Measurements from ENCODE around the gene OR10H5. TPM values are rescaled to one million over a fixed set of nuclear protein-coding genes. Genes with fewer than 3 reads are reported as not detected.
"Not testable (repeated sequence)": the region's sequence is repeated elsewhere in the genome, so short reads cannot be mapped to it uniquely, and the experiment has no call there.

Gene OR10H5
- total RNA-seq, 1 experiment from 2014 or later: under 0.01 TPM

DNA sequence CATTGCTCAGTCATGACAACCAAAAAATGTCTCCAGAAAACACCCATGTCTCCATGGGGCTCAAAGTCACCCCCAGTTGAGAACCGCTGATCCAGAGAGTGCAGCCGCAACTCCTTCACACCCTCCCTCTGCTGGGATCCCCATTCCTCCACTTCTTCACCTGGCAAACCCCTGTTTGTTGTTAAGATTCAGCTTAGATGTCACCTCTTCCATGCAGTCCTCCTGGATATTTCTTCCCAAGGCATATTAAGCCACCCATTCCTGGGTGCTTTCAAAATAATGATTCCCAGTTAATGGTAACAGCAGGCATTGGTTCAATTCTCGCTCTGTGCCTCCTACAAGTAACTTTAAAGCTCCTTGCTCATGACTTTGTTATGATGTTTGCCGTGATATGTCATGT lies 24.0 kb downstream of the OR10H5 start:
- DNase-seq (ENCODE audit: low read depth): no peak

DNA sequence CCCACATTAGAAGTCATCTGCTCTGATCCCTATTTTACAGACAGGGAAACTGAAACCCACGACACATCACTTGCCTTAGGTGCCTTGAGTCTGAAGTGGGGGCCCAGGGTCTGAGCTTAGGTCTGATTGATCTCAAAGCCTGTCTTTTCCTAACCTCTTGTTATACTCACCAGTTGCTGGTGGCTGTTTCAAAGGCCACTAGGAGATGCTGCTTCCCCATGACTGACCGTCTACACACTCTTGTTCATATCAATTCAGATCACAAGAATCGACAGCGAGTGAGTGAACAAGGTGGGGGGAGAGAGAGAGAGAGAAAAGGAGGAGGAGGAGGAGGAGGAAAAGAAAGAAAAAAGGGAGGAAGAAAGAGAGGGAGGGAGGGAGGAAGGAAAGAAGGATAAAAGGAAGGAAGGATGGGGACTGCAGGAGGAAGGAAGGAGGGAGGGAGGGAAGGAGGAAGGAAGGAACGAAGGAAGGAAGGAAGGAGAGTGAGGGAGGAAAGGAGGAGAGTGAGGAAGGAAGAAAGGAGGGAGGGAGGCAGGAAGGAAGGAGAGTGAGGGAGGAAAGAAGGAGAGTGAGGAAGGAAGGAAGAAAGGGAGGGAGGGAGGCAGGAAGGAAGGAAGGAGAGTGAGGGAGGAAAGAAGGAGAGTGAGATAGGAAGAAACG lies 24.7 kb downstream of the OR10H5 start:
- peak; percentile 32 for DNase-seq (ENCODE audit: low read depth)

GRCh38 chr19:15813916-15814315 lies 26.5 kb downstream of the OR10H5 start:
- DNase-seq (ENCODE audit: low read depth): no peak

- no peak for DNase-seq (ENCODE audit: low read depth)
Observed at GRCh38 chr19:15815306-15815705, 27.8 kb downstream of the OR10H5 start, which contains the start of gene OR10H1. Gene OR10H1, minus strand, starts transcription at chr19:15815664. Its CDS starts 7,627 bp downstream, at chr19:15808037.

GRCh38 chr19:15820646-15821045 lies 33.2 kb downstream of the OR10H5 start:
- DNase-seq (ENCODE audit: low read depth): no peak

GRCh38 chr19:15825753-15826152 lies 38.3 kb downstream of the OR10H5 start:
- DNase-seq (ENCODE audit: low read depth): no peak

- DNase-seq (ENCODE audit: low read depth): no peak
Observed at GRCh38 chr19:15828121-15828610, 40.7 kb downstream of the OR10H5 start.

DNA sequence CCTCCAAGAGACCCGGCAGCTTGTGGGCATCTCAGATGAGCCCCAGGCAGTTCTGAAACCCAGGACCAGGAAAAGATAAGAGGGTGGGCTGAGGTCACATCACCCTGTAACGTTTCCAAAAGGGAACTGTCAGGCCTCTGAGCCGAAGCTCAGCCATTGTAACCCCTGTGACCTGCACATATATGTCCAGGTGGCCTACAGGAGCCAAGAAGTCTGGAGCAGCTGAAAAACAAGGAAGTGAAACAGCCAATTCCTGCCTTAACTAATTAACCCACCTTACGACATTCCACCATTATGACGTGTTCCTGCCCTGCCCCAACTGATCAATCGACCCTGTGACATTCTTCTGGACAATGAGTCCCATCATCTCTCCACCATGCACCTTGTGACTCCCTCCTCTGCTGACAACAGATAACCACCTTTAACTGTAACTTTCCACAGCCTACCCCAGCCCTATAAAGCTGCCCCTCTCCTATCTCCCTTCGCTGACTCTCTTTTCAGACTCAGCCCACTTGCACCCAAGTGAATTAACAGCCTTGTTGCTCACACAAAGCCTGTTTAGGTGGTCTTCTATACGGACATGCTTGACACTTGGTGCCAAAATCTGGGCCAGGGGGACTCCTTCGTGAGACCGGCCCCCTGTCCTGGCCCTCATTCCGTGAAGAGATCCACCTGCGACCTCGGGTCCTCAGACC lies 41.3 kb downstream of the OR10H5 start:
- DNase-seq (ENCODE audit: low read depth): peak; percentile 15

GRCh38 chr19:15829306-15829698 lies 41.8 kb downstream of the OR10H5 start:
- DNase-seq (ENCODE audit: low read depth): peak; percentile 56

GRCh38 chr19:15829786-15830185 lies 42.3 kb downstream of the OR10H5 start:
- DNase-seq (ENCODE audit: low read depth): no peak

- no peak for DNase-seq (ENCODE audit: low read depth)
Observed at GRCh38 chr19:15831626-15832025, 44.2 kb downstream of the OR10H5 start.

- DNase-seq (ENCODE audit: low read depth): not testable (repeated sequence)
Observed at GRCh38 chr19:15834232-15834631, 46.8 kb downstream of the OR10H5 start.

DNA sequence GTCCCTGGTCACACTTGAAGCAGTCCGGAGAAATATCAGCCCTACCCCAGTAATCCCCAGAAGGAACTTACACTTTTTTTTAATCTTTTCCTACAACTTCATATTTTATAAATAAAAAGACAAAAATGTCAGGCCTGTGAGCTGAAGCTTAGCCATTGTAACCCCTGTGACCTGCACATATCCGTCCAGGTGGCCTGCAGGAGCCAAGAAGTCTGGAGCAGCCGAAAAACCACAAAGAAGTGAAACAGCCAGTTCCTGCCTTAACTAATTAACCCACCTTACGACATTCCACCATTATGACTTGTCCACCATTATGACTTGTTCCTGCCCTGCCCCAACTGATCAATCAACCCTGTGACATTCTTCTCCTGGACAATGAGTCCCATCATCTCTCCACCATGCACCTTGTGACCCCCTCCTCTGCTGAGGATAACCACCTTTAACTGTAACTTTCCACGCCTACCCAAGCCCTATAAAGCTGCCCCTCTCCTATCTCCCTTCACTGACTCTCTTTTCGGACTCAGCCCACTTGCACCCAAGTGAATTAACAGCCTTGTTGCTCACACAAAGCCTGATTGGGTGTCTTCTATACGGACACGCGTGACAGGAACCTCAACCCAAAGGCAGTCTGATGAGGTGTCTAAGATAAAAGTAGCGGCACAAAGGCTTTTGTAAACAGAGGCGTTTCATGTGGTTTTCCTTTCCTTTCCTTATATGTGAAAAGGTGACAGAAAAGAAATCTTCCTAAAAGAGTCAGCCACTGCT lies 48.3 kb downstream of the OR10H5 start:
- DNase-seq (ENCODE audit: low read depth): peak; percentile 39

DNA sequence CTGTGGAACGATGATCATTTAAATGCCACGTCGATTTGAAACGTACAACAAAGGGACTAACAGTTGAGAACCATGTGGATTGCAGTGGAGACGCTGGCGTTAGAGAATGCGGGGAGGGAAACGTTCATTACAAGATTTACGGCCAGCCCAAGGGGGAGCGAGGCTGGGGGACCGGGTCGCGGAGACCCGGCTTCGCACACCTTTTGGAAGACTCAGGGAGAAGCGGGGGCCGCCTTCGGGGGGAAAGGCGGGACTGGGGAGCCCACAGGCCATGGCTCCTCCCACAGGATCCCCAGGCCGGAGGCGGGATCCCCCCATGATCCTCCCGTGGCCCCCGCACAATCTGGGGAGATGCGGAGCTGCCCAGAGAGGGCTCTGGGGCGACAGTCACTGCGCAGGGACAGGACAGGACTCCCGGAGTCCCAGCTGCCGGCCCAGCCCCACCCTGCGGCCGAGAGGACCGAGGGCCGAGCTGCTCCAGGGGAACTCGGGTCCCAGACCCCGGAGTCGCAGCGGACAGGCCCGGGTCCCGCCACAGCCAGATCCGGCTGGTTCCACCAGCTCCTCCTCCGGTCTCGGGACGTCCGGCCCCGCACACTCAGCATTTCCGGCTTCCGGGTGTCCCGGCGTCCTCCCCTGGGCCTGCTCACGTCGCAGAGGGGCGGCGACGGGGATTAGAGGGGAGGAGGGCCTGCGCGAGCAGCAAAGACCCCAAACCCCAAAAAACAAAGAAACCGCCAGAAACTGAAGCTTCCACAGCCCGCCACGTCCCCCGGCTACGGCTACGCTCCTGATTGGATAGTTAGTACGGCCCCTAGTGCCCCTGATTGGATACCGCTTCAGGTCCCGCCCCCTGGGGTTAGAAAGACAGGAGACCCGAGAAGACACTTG lies 49.1 kb downstream of the OR10H5 start:
- peak; percentile 98 for DNase-seq (ENCODE audit: low read depth)

- peak; percentile 79 for DNase-seq (ENCODE audit: low read depth)
Observed at GRCh38 chr19:15837221-15837731, 49.8 kb downstream of the OR10H5 start.

GRCh38 chr19:15838351-15838750 lies 50.9 kb downstream of the OR10H5 start:
- no peak for DNase-seq (ENCODE audit: low read depth)

- not testable (repeated sequence) for DNase-seq (ENCODE audit: low read depth)
Observed at GRCh38 chr19:15839888-15840287, 52.4 kb downstream of the OR10H5 start.

DNA sequence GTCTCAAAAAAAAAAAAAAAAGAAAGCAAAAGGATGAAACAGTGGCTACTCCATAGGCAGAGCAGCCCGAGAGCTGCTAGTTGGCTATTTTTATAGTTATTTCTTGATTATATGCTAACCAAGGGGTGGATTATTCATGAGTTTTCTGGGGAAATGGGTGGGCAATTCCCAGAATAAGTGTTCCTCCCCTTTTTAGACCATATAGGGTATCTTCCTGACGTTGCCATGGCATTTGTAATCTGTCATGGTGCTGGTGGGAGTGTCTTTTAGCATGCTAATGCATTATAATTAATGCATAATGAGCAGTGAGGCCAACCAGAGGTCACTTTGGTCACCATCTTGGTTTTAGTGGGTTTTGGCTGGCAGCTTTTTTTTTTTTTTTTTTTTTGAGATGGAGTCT lies 53.4 kb downstream of the OR10H5 start:
- no peak for DNase-seq (ENCODE audit: low read depth)

- peak; percentile 22 for DNase-seq (ENCODE audit: low read depth)
Observed at GRCh38 chr19:15841875-15842569, 54.6 kb downstream of the OR10H5 start.

- DNase-seq (ENCODE audit: low read depth): no peak
Observed at GRCh38 chr19:15843203-15843893, 55.9 kb downstream of the OR10H5 start.

All from Daoy (cell line).